Peyer's patch (tissue), 4 donors: ENCODE results near the gene C3orf20.

Experiments
- POLR2A ChIP-seq, 2 donors: fragments of 450-650 bp; IDR thresholded peaks; one replicate each; pipeline ENCODE4 v1.5.1; 2017; ENCODE audit warnings: antibody characterized with exemption in 2 of 2, mild to moderate bottlenecking in 2 of 2, moderate library complexity in 2 of 2
- TF ChIP-seq, protein P1 (sequence below), 6 experiments: fragments of 450-650 bp in 4 of 6; fragments of 200-600 bp in 2 of 6; sonication (generic) in 1 of 6; IDR thresholded peaks; one replicate each; pipeline ENCODE4 v1.5.1; 2017 to 2019; ENCODE audit warnings: antibody characterized with exemption in 6 of 6, mild to moderate bottlenecking in 3 of 6, moderate library complexity in 1 of 6

DNA sequence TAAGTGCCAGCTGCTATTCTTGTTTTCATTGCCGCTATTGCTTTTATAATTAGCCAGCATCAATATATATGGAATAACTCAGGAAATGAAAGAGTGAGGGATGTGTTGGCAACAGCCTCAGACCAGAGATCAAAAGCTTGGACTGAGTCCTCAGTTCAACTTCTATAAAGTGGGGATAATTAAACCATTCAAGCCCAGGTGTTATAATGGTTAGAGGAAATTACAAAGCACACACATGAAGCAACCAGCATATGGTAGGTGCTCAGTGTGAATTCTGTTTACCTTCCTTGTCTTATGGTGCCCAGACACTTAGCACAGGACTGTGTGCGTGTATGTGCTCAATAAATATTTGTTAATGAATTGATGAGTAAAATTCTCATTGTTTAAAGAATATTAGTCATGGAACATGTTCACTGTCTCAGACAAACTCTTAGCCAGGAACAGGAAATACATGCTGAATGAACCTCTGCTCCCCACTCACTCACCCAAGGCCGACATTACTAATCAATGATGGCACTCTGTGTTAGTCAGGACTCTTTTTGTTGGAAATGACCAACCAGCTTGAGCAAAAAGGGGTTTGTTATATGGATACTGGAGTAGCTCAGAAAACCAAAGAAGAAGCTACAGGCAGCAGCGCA is 40.1 kb upstream of the C3orf20 start:
- TF ChIP-seq, protein P1, sequence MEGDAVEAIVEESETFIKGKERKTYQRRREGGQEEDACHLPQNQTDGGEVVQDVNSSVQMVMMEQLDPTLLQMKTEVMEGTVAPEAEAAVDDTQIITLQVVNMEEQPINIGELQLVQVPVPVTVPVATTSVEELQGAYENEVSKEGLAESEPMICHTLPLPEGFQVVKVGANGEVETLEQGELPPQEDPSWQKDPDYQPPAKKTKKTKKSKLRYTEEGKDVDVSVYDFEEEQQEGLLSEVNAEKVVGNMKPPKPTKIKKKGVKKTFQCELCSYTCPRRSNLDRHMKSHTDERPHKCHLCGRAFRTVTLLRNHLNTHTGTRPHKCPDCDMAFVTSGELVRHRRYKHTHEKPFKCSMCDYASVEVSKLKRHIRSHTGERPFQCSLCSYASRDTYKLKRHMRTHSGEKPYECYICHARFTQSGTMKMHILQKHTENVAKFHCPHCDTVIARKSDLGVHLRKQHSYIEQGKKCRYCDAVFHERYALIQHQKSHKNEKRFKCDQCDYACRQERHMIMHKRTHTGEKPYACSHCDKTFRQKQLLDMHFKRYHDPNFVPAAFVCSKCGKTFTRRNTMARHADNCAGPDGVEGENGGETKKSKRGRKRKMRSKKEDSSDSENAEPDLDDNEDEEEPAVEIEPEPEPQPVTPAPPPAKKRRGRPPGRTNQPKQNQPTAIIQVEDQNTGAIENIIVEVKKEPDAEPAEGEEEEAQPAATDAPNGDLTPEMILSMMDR (IDR thresholded peaks at IDR 0.05), result peak in 1 of 6 experiments; percentile 4
- TF ChIP-seq POLR2A (IDR thresholded peaks at IDR 0.05), result no peak
